Measurements from ENCODE around the gene GFRA1. TPM values are rescaled to one million over a fixed set of nuclear protein-coding genes. Genes with fewer than 3 reads are reported as not detected.

The GFRA1 gene
- total and polyA plus RNA-seq, 2 experiments from 2014 or later, result 1.7 to 5.0 TPM

DNA sequence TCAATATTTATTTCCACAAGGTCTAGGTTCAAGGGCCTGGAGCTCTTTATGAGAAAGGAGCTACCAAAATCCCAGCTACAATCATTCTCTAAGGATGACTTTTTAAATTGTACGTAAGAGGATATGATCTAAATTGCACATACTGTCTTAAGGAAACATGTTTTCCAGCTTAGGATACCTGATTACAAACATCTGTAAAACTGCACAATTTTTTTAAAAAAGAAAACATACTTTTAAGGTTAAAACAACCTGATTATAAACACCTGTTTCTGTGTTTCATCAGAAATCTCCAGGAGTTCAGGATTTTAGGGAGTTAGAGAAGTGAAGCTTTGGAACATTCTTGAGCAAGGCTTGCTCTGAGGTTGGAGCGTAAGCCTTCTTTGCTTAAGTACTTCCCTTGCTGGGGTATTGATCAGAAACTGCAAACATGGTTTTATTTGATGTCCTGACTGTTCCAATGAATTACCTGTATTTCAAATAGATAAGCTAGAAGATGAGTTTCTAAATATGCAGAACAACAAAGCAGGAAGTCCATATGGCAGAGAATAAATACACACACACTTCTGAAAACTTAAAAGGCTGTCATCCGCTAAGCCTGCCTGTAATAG, 248.6 kb downstream of the GFRA1 start:
- Histone ChIP-seq H3K27me3 (no peaks in the 10 kb centered on the region), H3K9me3 (ENCODE audit: low read depth) (no peaks in the 10 kb centered on the region), H3K36me3 (no peaks in the 10 kb centered on the region), H3K27ac (no peak overlapping the region), H3K4me1 (ENCODE audit: low read depth) (peaks cover 5% of the 10 kb centered on the region), H3K4me3 (no peak overlapping the region)
- DNase-seq (ENCODE audit: low read depth in 1 of 2, low spot score in 1 of 2), result no peak
- TF ChIP-seq, protein P1, sequence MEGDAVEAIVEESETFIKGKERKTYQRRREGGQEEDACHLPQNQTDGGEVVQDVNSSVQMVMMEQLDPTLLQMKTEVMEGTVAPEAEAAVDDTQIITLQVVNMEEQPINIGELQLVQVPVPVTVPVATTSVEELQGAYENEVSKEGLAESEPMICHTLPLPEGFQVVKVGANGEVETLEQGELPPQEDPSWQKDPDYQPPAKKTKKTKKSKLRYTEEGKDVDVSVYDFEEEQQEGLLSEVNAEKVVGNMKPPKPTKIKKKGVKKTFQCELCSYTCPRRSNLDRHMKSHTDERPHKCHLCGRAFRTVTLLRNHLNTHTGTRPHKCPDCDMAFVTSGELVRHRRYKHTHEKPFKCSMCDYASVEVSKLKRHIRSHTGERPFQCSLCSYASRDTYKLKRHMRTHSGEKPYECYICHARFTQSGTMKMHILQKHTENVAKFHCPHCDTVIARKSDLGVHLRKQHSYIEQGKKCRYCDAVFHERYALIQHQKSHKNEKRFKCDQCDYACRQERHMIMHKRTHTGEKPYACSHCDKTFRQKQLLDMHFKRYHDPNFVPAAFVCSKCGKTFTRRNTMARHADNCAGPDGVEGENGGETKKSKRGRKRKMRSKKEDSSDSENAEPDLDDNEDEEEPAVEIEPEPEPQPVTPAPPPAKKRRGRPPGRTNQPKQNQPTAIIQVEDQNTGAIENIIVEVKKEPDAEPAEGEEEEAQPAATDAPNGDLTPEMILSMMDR (IDR thresholded peaks at IDR 0.05; ENCODE audit: low read depth, low read length), result no peak

DNA sequence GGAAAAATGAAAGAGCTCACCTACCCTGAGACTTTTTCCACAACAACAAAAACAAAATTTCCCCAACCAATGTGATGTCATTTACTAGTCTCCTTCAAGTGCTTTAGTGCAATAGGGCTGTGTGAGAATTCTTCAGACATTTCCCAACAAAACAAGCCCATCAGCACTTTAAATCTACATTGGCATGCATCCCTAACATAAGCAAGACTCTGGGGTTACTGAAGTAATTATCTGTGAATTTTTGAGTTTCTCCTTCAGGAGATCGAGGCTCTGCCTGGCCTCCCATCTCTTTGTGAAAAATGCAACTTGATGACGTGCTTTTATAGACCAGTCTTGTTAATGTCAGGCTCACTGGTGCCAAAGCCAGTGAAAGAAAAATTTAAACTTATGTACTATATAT, 255.6 kb downstream of the GFRA1 start:
- H3K4me3 ChIP-seq, result no peak overlapping the region
- TF ChIP-seq, protein P1 (IDR thresholded peaks at IDR 0.05; ENCODE audit: low read depth, low read length), result no peak
- no peak overlapping the region for H3K27ac ChIP-seq
- H3K27me3 ChIP-seq, result no peaks in the 10 kb centered on the region
- H3K36me3 ChIP-seq, result no peaks in the 10 kb centered on the region
- DNase-seq (ENCODE audit: low read depth in 1 of 2, low spot score in 1 of 2), result no peak
- peaks cover 25% of the 10 kb centered on the region for H3K4me1 ChIP-seq (ENCODE audit: low read depth)
- H3K9me3 ChIP-seq (ENCODE audit: low read depth), result no peaks in the 10 kb centered on the region

DNA sequence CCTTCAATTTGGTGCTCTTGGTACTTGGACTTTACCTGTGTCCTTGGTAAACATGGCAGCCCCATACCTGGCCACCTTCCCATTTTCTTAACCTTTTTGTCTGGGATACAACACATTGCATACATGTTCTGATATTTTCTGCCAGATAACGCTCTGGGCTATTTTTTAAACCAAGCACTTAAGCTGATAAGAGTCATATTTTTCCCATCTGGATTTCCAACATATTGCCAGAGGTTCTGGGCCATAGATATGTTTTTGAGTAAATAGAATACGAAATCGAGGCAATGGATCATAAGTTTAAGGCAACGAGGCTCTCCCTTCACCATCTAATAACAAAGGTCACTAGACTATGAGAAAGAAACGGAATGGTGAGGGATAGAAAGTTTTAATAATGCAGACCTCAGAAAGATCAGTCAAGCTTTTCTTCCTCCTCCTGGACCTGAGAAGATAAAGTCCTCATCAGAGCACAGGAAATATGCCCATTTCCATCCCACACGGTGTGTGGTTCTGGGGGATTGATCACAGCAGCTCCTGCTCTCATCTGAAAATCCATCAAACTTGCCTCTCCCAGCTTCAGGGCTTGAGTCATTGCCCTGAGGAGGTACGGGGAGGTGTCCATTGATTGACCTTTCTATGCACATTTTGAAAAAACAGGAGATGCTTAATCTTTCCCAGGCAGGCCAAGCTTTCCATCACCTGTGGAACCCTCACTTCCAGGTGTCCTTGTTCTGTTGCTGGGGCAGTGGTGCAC, 257.2 kb downstream of the GFRA1 start:
- no peaks in the 10 kb centered on the region for H3K9me3 ChIP-seq (ENCODE audit: low read depth)
- no peak overlapping the region for H3K4me3 ChIP-seq
- DNase-seq (ENCODE audit: low read depth in 1 of 2, low spot score in 1 of 2), result no peak
- H3K27ac ChIP-seq, result peak overlapping the region; percentile 89
- no peaks in the 10 kb centered on the region for H3K27me3 ChIP-seq
- TF ChIP-seq, protein P1 (IDR thresholded peaks at IDR 0.05; ENCODE audit: low read depth, low read length), result no peak
- peaks cover 25% of the 10 kb centered on the region for H3K4me1 ChIP-seq (ENCODE audit: low read depth)
- no peaks in the 10 kb centered on the region for H3K36me3 ChIP-seq

DNA sequence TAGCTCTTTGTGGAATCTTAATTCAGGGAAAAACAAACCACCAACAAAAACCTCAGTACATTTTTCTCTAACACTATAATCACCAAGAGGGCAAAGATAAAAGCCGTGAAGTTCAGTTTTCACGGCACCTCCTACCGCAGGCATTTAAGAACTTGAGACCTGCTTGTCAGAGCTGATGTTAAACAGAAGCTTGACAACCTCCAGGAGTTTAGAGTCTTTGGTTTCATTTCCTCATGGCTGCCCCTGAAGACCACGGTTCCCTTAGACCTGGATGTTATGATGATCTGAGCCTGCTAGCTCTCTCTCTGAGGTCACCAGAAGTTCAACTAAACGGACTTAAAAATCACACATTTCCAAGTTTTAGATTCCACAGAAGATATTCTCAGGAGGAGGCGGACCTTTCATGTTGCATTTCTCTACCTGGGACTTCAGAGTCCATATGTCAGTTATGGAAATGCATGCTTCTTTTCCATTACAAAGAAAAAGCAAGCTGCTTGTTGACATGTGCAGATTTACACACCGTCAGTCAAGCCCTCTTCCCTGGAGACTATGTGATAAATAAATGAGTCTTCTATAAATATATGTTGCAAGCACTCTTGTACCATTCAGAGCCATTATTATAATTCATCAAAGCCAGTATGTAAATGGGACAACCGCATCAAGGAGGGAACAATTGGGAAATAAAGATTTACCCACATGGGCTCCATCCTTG, 258.0 kb downstream of the GFRA1 start:
- DNase-seq (ENCODE audit: low read depth in 1 of 2, low spot score in 1 of 2), result peak in 1 of 2 donors; percentile 91
- H3K36me3 ChIP-seq, result no peaks in the 10 kb centered on the region
- H3K27me3 ChIP-seq, result no peaks in the 10 kb centered on the region
- H3K4me1 ChIP-seq (ENCODE audit: low read depth), result peaks cover 25% of the 10 kb centered on the region
- H3K4me3 ChIP-seq, result no peak overlapping the region
- no peaks in the 10 kb centered on the region for H3K9me3 ChIP-seq (ENCODE audit: low read depth)
- TF ChIP-seq, protein P1 (IDR thresholded peaks at IDR 0.05; ENCODE audit: low read depth, low read length), result no peak
- H3K27ac ChIP-seq, result peak overlapping the region; percentile 89

DNA sequence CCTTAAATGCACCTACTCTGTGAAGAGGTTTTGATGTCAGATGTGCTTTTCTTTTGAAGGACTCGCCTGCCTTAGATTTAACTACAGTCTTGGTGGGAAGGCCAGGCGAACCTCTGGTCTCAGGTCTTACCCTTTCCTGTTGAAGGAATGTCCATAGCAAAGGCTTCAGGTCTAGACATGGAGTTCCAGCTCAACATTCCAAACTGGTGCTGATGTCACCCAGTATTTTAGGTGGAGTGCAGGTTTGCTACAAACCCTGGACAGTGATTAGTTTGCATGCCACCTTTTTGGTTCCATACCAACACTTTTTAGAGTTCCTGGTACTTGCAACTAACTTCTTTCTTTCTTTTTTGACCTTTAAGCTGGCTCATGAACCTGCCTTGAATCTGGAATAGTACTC, 258.7 kb downstream of the GFRA1 start:
- Histone ChIP-seq H3K4me1 (ENCODE audit: low read depth) (peaks cover 25% of the 10 kb centered on the region), H3K27me3 (no peaks in the 10 kb centered on the region), H3K9me3 (ENCODE audit: low read depth) (no peaks in the 10 kb centered on the region), H3K27ac (peak overlapping the region; percentile 89), H3K36me3 (no peaks in the 10 kb centered on the region), H3K4me3 (no peak overlapping the region)
- TF ChIP-seq, protein P1 (IDR thresholded peaks at IDR 0.05; ENCODE audit: low read depth, low read length), result no peak
- peak in 1 of 2 donors; percentile 20 for DNase-seq (ENCODE audit: low read depth in 1 of 2, low spot score in 1 of 2)

All from cardiac muscle cell (in vitro differentiated cells and primary cell).